GM18502 (cell line): ENCODE measurements around the gene ZDHHC8.

Experiments
- ATAC-seq: cut with Tn5 transposase; IDR thresholded peaks from one replicate; pipeline ENCODE4 v1.9.1; 2021; ENCODE audit warnings: mild to moderate bottlenecking; ENCODE audit not compliant: unreplicated experiment, poor library complexity

The ZDHHC8 gene

GRCh38 chr22:20140521-20140964, 8.9 kb downstream of the ZDHHC8 start:
- ATAC-seq: no peak

GRCh38 chr22:20141186-20142077, 9.8 kb downstream of the ZDHHC8 start:
- ATAC-seq: no peak

- ATAC-seq: no peak
Measured at GRCh38 chr22:20142711-20143621, 11.4 kb downstream of the ZDHHC8 start.

GRCh38 chr22:20143883-20144665, 12.5 kb downstream of the ZDHHC8 start:
- ATAC-seq: no peak

DNA sequence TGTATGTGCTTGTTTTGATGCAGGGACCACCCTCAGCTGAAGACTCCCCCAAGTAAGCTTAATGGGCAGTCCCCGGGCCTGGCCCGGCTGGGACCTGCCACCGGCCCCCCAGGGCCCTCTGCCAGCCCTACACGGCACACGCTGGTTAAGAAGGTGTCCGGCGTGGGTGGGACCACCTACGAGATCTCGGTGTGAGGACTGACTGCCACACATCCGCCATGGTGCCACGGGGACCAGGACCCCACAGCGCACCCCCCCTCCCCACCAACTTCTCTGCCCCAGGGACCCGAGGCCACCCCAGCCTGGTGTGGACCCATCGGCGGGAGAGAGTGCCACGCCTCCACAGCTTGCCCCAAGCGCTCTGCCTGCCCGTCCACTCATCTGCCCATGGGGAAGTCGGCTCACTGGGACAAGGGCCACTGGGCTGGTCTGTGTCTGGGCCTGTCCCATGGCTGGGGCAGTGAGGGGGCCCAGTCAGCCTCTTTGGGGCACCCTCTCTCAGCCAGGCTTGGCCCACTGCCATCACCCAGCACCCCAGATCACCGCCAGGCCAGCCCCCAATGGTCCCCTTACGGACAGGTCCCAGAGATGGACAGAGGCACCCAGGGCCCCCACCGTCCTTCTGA, 13.7 kb downstream of the ZDHHC8 start:
- ATAC-seq: no peak

DNA sequence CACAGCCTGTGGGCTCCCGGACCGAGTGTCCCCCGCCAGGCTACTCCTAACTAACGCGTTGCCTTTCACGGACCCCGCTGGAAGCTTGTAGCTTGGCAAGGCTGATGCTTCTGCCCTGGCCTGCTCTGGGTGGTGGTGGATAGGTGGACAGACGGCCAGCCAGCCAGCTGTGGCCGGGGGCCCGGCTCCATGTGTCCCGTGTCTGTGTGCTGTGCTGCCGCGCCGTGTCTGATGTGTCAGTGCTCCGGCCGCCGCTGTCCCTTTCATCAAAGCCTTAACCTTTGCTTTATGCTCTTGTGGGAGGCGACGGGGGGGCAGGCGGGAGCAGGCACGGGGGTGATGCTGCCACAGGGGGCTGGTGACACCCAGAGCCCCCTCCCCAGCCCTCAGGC, 14.2 kb downstream of the ZDHHC8 start:
- no peak for ATAC-seq

DNA sequence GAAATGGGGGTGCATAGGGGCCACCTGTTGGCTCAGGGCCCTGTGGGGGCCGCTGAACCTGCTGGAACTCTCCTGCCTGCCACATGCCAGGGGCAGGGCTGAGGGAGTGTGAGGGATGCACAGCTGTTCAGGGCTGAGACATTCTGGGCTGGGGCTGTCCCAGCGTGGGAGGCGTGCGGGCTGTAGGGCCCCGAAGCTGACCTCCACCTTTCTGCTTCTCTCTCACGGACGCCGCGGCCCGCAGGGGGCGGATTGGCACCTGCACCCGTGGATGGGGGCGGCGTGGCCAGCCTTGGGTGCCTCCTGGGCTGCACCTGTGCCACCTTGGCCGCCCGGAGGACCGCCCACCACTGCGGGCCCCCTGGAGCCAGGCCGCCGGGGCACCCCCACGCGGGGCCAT, 15.2 kb downstream of the ZDHHC8 start:
- ATAC-seq: no peak

DNA sequence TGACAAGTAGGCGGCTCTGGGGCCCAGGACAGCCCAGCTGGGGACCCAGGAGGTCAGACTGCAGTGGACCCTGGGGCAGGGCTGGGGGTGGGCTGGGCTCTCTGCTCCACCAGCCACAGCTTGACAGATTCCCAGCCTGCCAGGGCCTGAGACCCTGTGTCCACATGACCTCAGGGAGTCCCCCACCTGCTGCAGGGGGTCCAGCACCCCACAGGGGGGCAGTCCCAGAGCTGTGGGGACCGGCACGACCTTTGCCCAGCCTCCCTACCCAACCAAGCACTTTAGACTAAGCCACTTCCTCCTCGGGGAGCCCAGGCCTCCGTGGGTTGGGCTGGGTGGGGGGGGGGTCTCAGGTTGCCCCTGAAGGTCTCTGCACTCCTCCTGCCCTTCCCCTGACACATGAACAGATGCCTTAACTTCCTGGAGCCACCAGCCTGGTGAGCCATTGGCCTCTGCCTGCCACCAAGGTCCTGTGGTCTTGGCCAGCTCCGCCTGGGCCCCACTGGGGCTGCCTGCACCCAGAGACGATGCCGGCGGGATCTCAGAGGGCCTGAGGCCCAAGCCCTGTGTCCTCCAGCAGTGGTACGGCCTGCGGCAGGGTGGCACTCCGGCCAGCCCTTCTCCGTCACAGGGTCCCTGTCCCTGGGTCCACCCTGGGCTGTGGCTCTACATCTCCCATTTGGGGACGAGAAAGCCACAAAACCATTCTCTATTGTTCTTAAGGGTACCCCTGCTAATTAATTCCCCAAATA, 15.8 kb downstream of the ZDHHC8 start:
- no peak for ATAC-seq

- no peak for ATAC-seq
Measured at GRCh38 chr22:20148414-20148813, 16.8 kb downstream of the ZDHHC8 start.

DNA sequence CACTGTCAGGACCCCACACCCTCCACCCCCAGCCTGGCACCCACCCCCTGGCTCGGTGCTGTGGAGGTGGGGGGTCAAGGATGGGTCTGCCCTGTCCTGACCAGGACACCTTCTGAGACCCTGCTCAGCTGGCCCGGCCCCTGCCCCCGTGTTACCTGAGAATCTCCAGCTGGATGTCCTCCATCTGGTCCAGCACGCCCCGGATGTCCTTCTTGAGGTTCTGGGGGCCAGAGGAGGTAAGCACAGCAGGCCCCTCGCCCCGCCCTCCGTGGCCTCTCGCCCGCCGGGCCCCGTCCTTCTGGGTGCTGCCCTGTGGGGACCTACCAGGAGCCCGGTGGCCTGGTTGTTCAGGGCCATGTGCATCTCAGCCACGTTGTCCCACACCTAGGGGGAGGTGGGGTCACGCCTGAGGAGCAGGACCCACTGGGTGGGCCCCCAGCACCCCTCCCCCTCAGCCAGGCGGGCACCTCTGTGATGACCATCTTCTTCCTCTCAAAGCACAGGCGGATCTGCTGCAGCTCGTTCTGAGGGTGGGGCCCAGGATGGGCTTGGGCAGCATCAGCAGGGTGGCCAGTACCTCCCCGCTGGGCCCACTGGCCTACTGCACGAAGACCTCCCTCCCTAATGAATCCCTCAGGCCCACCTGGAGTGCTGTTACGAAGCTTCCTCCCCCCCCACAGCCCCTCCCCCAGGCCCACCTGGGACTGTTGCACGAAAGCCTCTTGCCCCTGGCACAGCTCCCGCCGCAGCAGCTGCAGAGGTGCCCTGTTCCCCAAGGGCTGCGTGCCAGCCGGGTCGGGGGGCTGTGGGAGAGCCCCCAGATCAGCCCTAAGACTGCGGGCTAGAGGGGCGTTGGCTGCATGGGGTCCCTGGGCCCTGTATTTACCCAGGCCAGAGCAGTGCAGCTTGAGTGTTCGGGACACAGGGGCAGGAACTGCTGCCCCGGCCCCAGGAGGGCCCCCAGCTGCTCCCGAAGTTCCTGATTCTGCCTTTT, 17.9 kb downstream of the ZDHHC8 start:
- no peak for ATAC-seq

GRCh38 chr22:20150381-20151275, 19.0 kb downstream of the ZDHHC8 start, which contains the start of gene CCDC188:
Gene CCDC188, minus strand, starts transcription at chr22:20151055. Its CDS starts 69 bp downstream, at chr22:20150986.
- ATAC-seq: no peak

- no peak for ATAC-seq
Measured at GRCh38 chr22:20151276-20151588, 19.6 kb downstream of the ZDHHC8 start.

DNA sequence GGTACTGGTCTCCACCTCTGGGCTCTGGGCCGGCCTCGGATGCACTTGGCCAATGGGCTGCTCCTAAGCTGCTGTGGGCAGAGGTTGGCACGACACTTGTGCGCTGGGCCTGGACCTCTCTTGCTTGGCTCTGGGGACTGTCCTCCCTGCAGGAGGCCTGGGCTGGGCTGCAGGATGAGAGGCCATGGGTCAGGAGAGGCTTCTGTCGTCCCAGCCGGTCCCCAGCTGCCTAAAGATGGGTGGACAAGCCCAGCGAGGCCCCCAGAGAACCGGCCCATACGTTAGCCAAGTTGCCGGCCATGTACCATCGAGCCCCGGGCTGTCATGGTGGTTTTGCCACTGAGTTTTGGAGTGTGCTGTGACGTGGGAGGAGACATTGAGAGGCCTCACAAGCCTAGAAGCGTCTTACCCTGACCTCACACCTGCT, 20.9 kb downstream of the ZDHHC8 start:
- ATAC-seq: no peak

DNA sequence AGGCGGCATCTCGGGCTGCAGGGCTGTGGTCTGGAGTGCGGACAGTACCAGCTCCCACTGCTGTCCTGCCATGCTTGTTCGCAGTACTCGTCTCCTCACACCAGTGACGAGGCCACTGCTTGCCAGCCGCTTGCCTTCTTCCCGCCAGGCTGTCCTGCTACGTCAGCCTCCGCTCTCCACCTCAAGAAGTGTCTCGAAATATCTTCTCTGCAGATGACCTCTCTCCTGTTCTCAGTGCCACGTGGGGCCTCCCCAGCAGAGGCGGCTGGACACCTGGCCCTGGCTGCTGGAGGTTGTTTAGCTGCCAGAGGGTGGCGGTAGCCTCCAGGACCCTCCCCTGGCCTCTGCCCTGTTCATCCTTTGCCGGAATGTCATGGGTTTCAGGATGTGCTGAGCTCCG, 22.3 kb downstream of the ZDHHC8 start:
- ATAC-seq: no peak

GRCh38 chr22:20154602-20155187, 23.1 kb downstream of the ZDHHC8 start:
- no peak for ATAC-seq

GRCh38 chr22:20155330-20156041, 23.9 kb downstream of the ZDHHC8 start:
- ATAC-seq: no peak
